HFF-Myc (cell line): ENCODE results near the gene TSNAXIP1.
A peak's percentile ranks its signal among the peaks of the same experiment; 100 is the strongest.

Experiments used
- DNase-seq: peaks from one replicate; pipeline ENCODE4 v3.0.0-alpha.2; 2011; ENCODE audit warnings: low read depth; ENCODE audit errors: extremely low read depth
- H3K4me3 ChIP-seq: replicated peaks from 2 replicates; pipeline ENCODE4 v1.5.1; 2011; ENCODE audit warnings: low read depth, mild to moderate bottlenecking, control low read depth, low read length
- CTCF ChIP-seq: IDR thresholded peaks from 2 replicates; pipeline ENCODE4 v1.5.1; 2012; ENCODE audit warnings: mild to moderate bottlenecking, low read depth, low read length, control low read depth; ENCODE audit errors: missing control alignments

The TSNAXIP1 gene

GRCh38 chr16:67842509-67843342 lies 36.0 kb downstream of the TSNAXIP1 start:
- peak; percentile 12 for TF ChIP-seq CTCF
- no peak for DNase-seq
- H3K4me3 ChIP-seq, result peak overlapping the region; percentile 99

- peak overlapping the region; percentile 99 for H3K4me3 ChIP-seq
- TF ChIP-seq CTCF, result no peak
- DNase-seq, result no peak
Measured at GRCh38 chr16:67843343-67843765, 36.7 kb downstream of the TSNAXIP1 start.

- no peak for DNase-seq
- no peak for TF ChIP-seq CTCF
- H3K4me3 ChIP-seq, result peak overlapping the region; percentile 99
Measured at GRCh38 chr16:67844497-67844896, 37.8 kb downstream of the TSNAXIP1 start.

GRCh38 chr16:67845291-67846062 lies 38.8 kb downstream of the TSNAXIP1 start:
- DNase-seq, result no peak
- no peak for TF ChIP-seq CTCF
- H3K4me3 ChIP-seq, result peak overlapping the region; percentile 99

- no peak for TF ChIP-seq CTCF
- DNase-seq, result no peak
- H3K4me3 ChIP-seq, result peak overlapping the region; percentile 99
Measured at GRCh38 chr16:67846063-67846319, 39.3 kb downstream of the TSNAXIP1 start.

GRCh38 chr16:67846320-67847063 lies 39.8 kb downstream of the TSNAXIP1 start, which contains the start of gene NUTF2:
TSS of gene NUTF2 (plus strand) at chr16:67846933. CDS start at chr16:67865131, 18,198 bp downstream.
- peak within 1 kb of the TSS; percentile 99 for H3K4me3 ChIP-seq
- no peak for TF ChIP-seq CTCF
- peak; percentile 76 for DNase-seq
